GM23338 (cell line): ENCODE measurements around the gene TXNRD3. TPM values are rescaled to one million over a fixed set of nuclear protein-coding genes. Genes with fewer than 3 reads are reported as not detected.

Experiments used
- ATAC-seq: fragments of 200-7000 bp; cut with Tn5 transposase; 3 replicates; pipeline ENCODE4 v1.9.1; 2020
- DNase-seq: peaks from one replicate; pipeline ENCODE4 v3.0.0-alpha.2; 2015; ENCODE audit warnings: low spot score
- H2AFZ ChIP-seq: fragments of 200-600 bp; sonication (generic); 2 replicates; pipeline ENCODE4 v1.8.0; 2016; ENCODE audit warnings: antibody characterized with exemption, mild to moderate bottlenecking, moderate library complexity
- H3F3A ChIP-seq: fragments of 200-600 bp; sonication (generic); replicated peaks from 2 replicates; pipeline ENCODE4 v1.8.0; 2017; ENCODE audit warnings: antibody characterized with exemption, mixed run types, low read depth
- H3K27ac ChIP-seq: fragments of 200-600 bp; sonication (generic); 2 replicates; pipeline ENCODE4 v1.6.1; 2016; ENCODE audit warnings: low read depth
- H3K27me3 ChIP-seq: fragments of 200-600 bp; sonication (generic); 2 replicates; pipeline ENCODE4 v1.8.0; 2016; ENCODE audit warnings: mild to moderate bottlenecking, mixed run types, moderate library complexity; ENCODE audit not compliant: insufficient read depth
- H3K36me3 ChIP-seq: fragments of 200-600 bp; sonication (generic); 2 replicates; pipeline ENCODE4 v1.8.0; 2016; ENCODE audit warnings: mild to moderate bottlenecking; ENCODE audit not compliant: insufficient read depth
- H3K4me1 ChIP-seq: fragments of 200-600 bp; sonication (generic); 2 replicates; pipeline ENCODE4 v1.8.0; 2016; ENCODE audit warnings: mild to moderate bottlenecking, moderate library complexity; ENCODE audit not compliant: insufficient read depth
- H3K4me2 ChIP-seq: fragments of 200-600 bp; sonication (generic); 2 replicates; pipeline ENCODE4 v1.7.1; 2017; ENCODE audit warnings: mixed run types
- H3K4me3 ChIP-seq: fragments of 200-600 bp; sonication (generic); 2 replicates; pipeline ENCODE4 v1.6.1; 2016; ENCODE audit warnings: mixed run types
- H3K79me2 ChIP-seq: fragments of 200-600 bp; sonication (generic); replicated peaks from 2 replicates; pipeline ENCODE4 v1.8.0; 2017; ENCODE audit warnings: mild to moderate bottlenecking; ENCODE audit not compliant: insufficient read depth
- H3K9me2 ChIP-seq: fragments of 200-600 bp; sonication (generic); 2 replicates; pipeline ENCODE4 v1.8.0; 2017; ENCODE audit not compliant: insufficient read depth
- H4K20me1 ChIP-seq: fragments of 200-600 bp; sonication (generic); replicated peaks from 2 replicates; pipeline ENCODE4 v1.8.0; 2017; ENCODE audit warnings: mild to moderate bottlenecking; ENCODE audit not compliant: insufficient read depth
- H3K27ac Mint-ChIP-seq: 2 replicates; pipeline ENCODE4 v1.8.0; 2020; ENCODE audit warnings: inconsistent platforms, mild to moderate bottlenecking, moderate library complexity, mixed read lengths
- H3K27me3 Mint-ChIP-seq: 3 replicates; pipeline ENCODE4 v1.8.0; 2022; ENCODE audit warnings: low read depth, mild to moderate bottlenecking, moderate library complexity, mixed read lengths, inconsistent platforms; ENCODE audit not compliant: insufficient read depth, poor library complexity
- H3K36me3 Mint-ChIP-seq: 3 replicates; pipeline ENCODE4 v1.8.0; 2021; ENCODE audit warnings: low read depth, mild to moderate bottlenecking, inconsistent platforms, moderate library complexity, mixed read lengths
- H3K4me1 Mint-ChIP-seq: 3 replicates; pipeline ENCODE4 v1.8.0; 2020; ENCODE audit warnings: mild to moderate bottlenecking, inconsistent platforms, mixed read lengths
- H3K4me3 Mint-ChIP-seq: 3 replicates; pipeline ENCODE4 v1.8.0; 2021; ENCODE audit warnings: moderate library complexity, mild to moderate bottlenecking, inconsistent platforms, mixed read lengths
- H3K9me3 Mint-ChIP-seq: 3 replicates; pipeline ENCODE4 v1.8.0; 2020; ENCODE audit warnings: moderate library complexity, mild to moderate bottlenecking, inconsistent platforms, mixed read lengths
- CREB1 ChIP-seq: fragments of 250-450 bp; sonication (Bioruptor Pico); IDR thresholded peaks from 2 replicates; pipeline ENCODE4 v1.5.0; 2020; ENCODE audit warnings: low read depth, mild to moderate bottlenecking, moderate library complexity
- EZH2 ChIP-seq: fragments of 200-600 bp; sonication (generic); IDR thresholded peaks from one replicate; pipeline ENCODE4 v1.8.0; 2017; ENCODE audit warnings: antibody characterized with exemption, mild to moderate bottlenecking, low read depth; ENCODE audit not compliant: unreplicated experiment
- EZH2phosphoT487 ChIP-seq: fragments of 200-600 bp; sonication (generic); IDR thresholded peaks from one replicate; pipeline ENCODE4 v1.8.1; 2018; ENCODE audit warnings: antibody characterized with exemption; ENCODE audit not compliant: unreplicated experiment
- POLR2AphosphoS5 ChIP-seq: IDR thresholded peaks from 2 replicates; pipeline ENCODE4 v1.6.1; 2016; ENCODE audit warnings: antibody characterized with exemption, low read depth
- STAT1 ChIP-seq: IDR thresholded peaks from one replicate; pipeline ENCODE4 v1.6.1; 2016; ENCODE audit warnings: antibody characterized with exemption; ENCODE audit not compliant: unreplicated experiment
- ZNF114 ChIP-seq: fragments of 250-450 bp; sonication (Bioruptor Pico); IDR thresholded peaks from 2 replicates; pipeline ENCODE4 v1.5.0; 2020; ENCODE audit warnings: mild to moderate bottlenecking, moderate library complexity
- ZNF331 ChIP-seq: fragments of 250-450 bp; sonication (Bioruptor Pico); IDR thresholded peaks from 2 replicates; pipeline ENCODE4 v1.5.0; 2020; ENCODE audit warnings: low read depth, mild to moderate bottlenecking, moderate library complexity
- polyA plus RNA-seq: library from polyadenylated mRNA; unstranded; fragments of >200 nt; fragmentation: Nextera tagmentation; extraction: Ambion mirVana; gene quantifications from 2 replicates; pipeline ENCODE4 v1.2.1, GENCODE V29; 2016
- total RNA-seq: library from RNA; depleted of rRNA; stranded (reverse); fragments of >200 nt; shearing (Covaris generic); gene quantifications from 2 replicates; pipeline ENCODE4 v1.2.3, GENCODE V29; 2014
- TF ChIP-seq, protein P1 (sequence below): IDR thresholded peaks from one replicate; pipeline ENCODE4 v1.6.1; 2018; ENCODE audit warnings: antibody characterized with exemption; ENCODE audit not compliant: unreplicated experiment
- TF ChIP-seq, protein P2 (sequence below): IDR thresholded peaks from 2 replicates; pipeline ENCODE4 v1.6.1; 2016; ENCODE audit warnings: antibody characterized with exemption

The TXNRD3 gene
- total and polyA plus RNA-seq, 2 experiments from 2014 or later: 3.0 to 4.1 TPM

DNA sequence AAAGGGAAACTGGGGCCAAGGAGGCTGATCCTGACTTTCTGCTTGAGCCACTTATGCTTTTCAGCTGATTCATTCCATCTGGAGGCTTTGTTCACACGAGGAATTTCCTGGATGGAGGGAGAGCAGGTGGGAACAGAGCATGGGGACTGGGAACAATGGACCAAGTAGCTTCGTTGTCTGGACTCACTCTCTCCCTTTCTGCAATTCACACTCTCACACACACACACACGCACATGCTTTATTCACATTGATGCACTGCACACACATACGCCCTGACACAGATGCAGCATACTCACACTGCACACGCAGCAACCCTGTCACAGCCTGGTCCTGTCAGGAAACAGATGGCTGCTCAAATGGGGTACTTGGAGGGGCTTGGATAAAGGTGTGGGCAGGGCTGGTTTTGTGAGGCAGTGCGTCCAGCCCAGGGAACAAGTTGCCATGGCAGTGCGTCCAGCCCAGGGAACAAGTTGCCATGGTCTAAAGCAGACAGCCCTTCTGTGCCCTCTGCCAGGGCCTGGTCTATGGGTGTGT is 29.4 kb upstream of the TXNRD3 start:
- H3K4me3 Mint-ChIP-seq: no peak overlapping the region

DNA sequence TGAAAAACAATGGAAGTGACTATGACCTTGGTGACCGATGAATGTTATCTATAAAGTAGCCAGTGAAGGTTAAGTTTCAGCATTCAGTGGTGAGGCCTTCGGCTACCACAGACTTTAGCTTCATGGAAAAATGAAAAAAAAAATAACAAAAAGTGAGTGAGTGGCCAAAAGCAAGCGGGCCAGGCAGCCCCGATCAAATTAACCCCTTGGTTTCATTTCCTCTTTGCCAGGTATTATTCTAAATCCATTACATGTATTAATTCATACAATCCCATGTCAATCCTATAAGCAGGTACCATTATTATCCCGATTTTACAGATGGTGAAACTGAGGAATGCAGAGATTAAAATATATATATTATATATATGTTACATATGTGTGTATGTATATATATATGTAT is 28.1 kb upstream of the TXNRD3 start:
- DNase-seq (no peak), ATAC-seq (no peak)
- Histone ChIP-seq H3F3A (no peaks in the 10 kb centered on the region), H3K9me2 (no peaks in the 10 kb centered on the region), H3K27me3 (peaks cover 19% of the 10 kb centered on the region), H2AFZ (no peak overlapping the region), H3K4me2 (no peak overlapping the region), H3K4me3 (no peak overlapping the region), H3K27ac (no peak overlapping the region), H3K4me1 (peaks cover 11% of the 10 kb centered on the region), H3K36me3 (no peaks in the 10 kb centered on the region), H3K79me2 (no peaks in the 10 kb centered on the region), H4K20me1 (no peaks in the 10 kb centered on the region)
- Mint-ChIP-seq H3K27ac (no peak overlapping the region), H3K4me1 (peaks cover 34% of the 10 kb centered on the region), H3K9me3 (no peaks in the 10 kb centered on the region), H3K36me3 (no peaks in the 10 kb centered on the region), H3K4me3 (no peak overlapping the region), H3K27me3 (peaks cover 19% of the 10 kb centered on the region)
- TF ChIP-seq STAT1: no peak
- no peak for TF ChIP-seq ZNF331 (CRISPR knock-in tag)
- TF ChIP-seq, protein P1, sequence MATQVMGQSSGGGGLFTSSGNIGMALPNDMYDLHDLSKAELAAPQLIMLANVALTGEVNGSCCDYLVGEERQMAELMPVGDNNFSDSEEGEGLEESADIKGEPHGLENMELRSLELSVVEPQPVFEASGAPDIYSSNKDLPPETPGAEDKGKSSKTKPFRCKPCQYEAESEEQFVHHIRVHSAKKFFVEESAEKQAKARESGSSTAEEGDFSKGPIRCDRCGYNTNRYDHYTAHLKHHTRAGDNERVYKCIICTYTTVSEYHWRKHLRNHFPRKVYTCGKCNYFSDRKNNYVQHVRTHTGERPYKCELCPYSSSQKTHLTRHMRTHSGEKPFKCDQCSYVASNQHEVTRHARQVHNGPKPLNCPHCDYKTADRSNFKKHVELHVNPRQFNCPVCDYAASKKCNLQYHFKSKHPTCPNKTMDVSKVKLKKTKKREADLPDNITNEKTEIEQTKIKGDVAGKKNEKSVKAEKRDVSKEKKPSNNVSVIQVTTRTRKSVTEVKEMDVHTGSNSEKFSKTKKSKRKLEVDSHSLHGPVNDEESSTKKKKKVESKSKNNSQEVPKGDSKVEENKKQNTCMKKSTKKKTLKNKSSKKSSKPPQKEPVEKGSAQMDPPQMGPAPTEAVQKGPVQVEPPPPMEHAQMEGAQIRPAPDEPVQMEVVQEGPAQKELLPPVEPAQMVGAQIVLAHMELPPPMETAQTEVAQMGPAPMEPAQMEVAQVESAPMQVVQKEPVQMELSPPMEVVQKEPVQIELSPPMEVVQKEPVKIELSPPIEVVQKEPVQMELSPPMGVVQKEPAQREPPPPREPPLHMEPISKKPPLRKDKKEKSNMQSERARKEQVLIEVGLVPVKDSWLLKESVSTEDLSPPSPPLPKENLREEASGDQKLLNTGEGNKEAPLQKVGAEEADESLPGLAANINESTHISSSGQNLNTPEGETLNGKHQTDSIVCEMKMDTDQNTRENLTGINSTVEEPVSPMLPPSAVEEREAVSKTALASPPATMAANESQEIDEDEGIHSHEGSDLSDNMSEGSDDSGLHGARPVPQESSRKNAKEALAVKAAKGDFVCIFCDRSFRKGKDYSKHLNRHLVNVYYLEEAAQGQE: no peak
- TF ChIP-seq EZH2: no peak
- no peak for TF ChIP-seq EZH2phosphoT487

More for the DNA sequence above, 29.4 kb upstream of the TXNRD3 start:
- Histone ChIP-seq H3K4me3 (no peak overlapping the region), H3K27ac (no peak overlapping the region), H3K4me2 (no peak overlapping the region), H3K9me2 (no peaks in the 10 kb centered on the region), H3K36me3 (no peaks in the 10 kb centered on the region), H4K20me1 (no peaks in the 10 kb centered on the region), H3K27me3 (peaks cover 13% of the 10 kb centered on the region), H3K79me2 (no peaks in the 10 kb centered on the region), H3K4me1 (peaks cover 11% of the 10 kb centered on the region), H2AFZ (0 out of 2 replicates have a peak overlapping the region, but pooled peaks have one; percentile 47), H3F3A (no peaks in the 10 kb centered on the region)
- Mint-ChIP-seq H3K27ac (no peak overlapping the region), H3K4me1 (peaks cover 31% of the 10 kb centered on the region), H3K36me3 (no peaks in the 10 kb centered on the region), H3K27me3 (peaks cover 9% of the 10 kb centered on the region), H3K9me3 (no peaks in the 10 kb centered on the region)
- ATAC-seq: no peak
- TF ChIP-seq POLR2AphosphoS5: no peak
- no peak for TF ChIP-seq EZH2phosphoT487
- TF ChIP-seq ZNF331 (CRISPR knock-in tag): no peak
- TF ChIP-seq CREB1 (CRISPR knock-in tag): no peak
- no peak for TF ChIP-seq ZNF114 (CRISPR knock-in tag)
- TF ChIP-seq, protein P2, sequence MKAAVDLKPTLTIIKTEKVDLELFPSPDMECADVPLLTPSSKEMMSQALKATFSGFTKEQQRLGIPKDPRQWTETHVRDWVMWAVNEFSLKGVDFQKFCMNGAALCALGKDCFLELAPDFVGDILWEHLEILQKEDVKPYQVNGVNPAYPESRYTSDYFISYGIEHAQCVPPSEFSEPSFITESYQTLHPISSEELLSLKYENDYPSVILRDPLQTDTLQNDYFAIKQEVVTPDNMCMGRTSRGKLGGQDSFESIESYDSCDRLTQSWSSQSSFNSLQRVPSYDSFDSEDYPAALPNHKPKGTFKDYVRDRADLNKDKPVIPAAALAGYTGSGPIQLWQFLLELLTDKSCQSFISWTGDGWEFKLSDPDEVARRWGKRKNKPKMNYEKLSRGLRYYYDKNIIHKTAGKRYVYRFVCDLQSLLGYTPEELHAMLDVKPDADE: no peak
- DNase-seq: peak; percentile 27
